HFFc6 (cell line): Measurements from ENCODE around the gene DNAJC5. TPM values are rescaled to one million over a fixed set of nuclear protein-coding genes. Genes with fewer than 3 reads are reported as not detected.
"Not testable (repeated sequence)": the region's sequence is repeated elsewhere in the genome, so short reads cannot be mapped to it uniquely, and the experiment has no call there.

Experiments
- DNase-seq: peaks from one replicate; pipeline ENCODE4 v3.0.0-alpha.2; 2018
- H3K27ac Mint-ChIP-seq: 2 replicates; pipeline ENCODE4 v1.8.0; 2020; ENCODE audit warnings: mild to moderate bottlenecking, mixed read lengths
- H3K27me3 Mint-ChIP-seq: 2 replicates; pipeline ENCODE4 v1.8.0; 2021; ENCODE audit warnings: mild to moderate bottlenecking, moderate library complexity, mixed read lengths; ENCODE audit not compliant: insufficient read depth
- H3K36me3 Mint-ChIP-seq: 2 replicates; pipeline ENCODE4 v1.8.0; 2021; ENCODE audit warnings: low read depth, mixed read lengths
- H3K4me1 Mint-ChIP-seq: 2 replicates; pipeline ENCODE4 v1.8.0; 2020; ENCODE audit warnings: low read depth, mixed read lengths
- H3K4me3 Mint-ChIP-seq: 2 replicates; pipeline ENCODE4 v1.8.0; 2020; ENCODE audit warnings: mild to moderate bottlenecking, moderate library complexity, mixed read lengths
- H3K9me3 Mint-ChIP-seq: 2 replicates; pipeline ENCODE4 v1.8.0; 2020; ENCODE audit warnings: mild to moderate bottlenecking, mixed read lengths
- total RNA-seq, 6 experiments: library from RNA; stranded (reverse); fragmentation: NEBNext Ultra II Directional; extraction: Animal tissue kit (Norgen Biotek cat#: 25700); gene quantifications; 2 replicates in 1 of 6; 3 replicates in 5 of 6; pipeline ENCODE4 v1.2.3, GENCODE V29; 2021
- TF ChIP-seq, protein P1 (sequence below): fragments of 200-600 bp; sonication (generic); IDR thresholded peaks from 2 replicates; pipeline ENCODE4 v1.5.0; 2021; ENCODE audit warnings: antibody characterized with exemption, mild to moderate bottlenecking

Gene DNAJC5
- total RNA-seq, 6 experiments from 2014 or later, result 52.0 to 65.8 (median 56.2) TPM

DNA sequence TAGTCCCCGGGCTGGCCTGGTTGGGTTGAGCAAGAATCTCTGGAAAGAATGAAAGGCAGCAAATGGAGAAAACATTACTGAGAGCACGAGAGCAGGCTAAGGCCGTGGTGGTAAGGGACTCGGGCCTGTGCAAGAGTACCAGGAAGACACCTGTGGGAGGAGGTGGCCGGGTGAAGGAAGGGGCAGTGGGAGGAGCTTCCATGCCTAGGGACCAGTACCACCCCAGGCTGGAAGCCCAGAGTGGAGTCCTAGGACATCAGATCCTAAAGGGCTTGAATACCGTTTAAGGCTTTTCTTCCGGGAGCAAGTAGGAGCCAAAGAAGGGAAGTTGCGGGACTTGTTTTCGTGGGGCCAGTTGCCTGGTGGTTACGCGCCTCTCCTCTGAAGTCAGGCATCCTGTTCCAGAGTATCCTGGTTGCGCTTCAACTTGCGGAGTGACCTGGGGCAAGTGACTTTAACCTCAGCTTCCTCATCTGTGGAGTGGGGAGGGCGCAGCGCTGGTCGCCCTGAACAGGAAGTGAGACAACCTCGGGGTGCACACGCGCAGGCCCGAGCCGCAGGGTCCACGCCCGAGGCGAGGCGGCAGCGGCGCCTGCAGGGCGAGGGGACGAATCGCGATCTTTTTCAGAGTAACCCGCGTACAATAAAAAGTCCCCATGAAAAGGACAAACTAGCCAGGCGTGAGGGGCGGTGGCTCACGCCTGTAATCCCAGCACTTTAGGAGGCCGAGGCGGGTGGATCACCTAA, 31.0 kb upstream of the DNAJC5 start:
- Mint-ChIP-seq H3K27ac (peak overlapping the region; percentile 99), H3K4me1 (peaks cover 28% of the 10 kb centered on the region), H3K36me3 (peaks cover 30% of the 10 kb centered on the region), H3K9me3 (no peaks in the 10 kb centered on the region), H3K4me3 (peak overlapping the region; percentile 97), H3K27me3 (no peaks in the 10 kb centered on the region)
- TF ChIP-seq, protein P1, sequence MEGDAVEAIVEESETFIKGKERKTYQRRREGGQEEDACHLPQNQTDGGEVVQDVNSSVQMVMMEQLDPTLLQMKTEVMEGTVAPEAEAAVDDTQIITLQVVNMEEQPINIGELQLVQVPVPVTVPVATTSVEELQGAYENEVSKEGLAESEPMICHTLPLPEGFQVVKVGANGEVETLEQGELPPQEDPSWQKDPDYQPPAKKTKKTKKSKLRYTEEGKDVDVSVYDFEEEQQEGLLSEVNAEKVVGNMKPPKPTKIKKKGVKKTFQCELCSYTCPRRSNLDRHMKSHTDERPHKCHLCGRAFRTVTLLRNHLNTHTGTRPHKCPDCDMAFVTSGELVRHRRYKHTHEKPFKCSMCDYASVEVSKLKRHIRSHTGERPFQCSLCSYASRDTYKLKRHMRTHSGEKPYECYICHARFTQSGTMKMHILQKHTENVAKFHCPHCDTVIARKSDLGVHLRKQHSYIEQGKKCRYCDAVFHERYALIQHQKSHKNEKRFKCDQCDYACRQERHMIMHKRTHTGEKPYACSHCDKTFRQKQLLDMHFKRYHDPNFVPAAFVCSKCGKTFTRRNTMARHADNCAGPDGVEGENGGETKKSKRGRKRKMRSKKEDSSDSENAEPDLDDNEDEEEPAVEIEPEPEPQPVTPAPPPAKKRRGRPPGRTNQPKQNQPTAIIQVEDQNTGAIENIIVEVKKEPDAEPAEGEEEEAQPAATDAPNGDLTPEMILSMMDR, result peak; percentile 74
- DNase-seq, result peak; percentile 62

- Mint-ChIP-seq H3K27ac (peak overlapping the region; percentile 99), H3K4me3 (peak overlapping the region; percentile 97), H3K36me3 (peaks cover 34% of the 10 kb centered on the region), H3K9me3 (no peaks in the 10 kb centered on the region), H3K4me1 (peaks cover 26% of the 10 kb centered on the region), H3K27me3 (no peaks in the 10 kb centered on the region; the same call in 1 of the 2 replicates)
- DNase-seq, result no peak
- TF ChIP-seq, protein P1, result peak; percentile 28; the same call in 1 of the 2 replicates
Measured at GRCh38 chr20:63864545-63864977, 30.4 kb upstream of the DNAJC5 start.

DNA sequence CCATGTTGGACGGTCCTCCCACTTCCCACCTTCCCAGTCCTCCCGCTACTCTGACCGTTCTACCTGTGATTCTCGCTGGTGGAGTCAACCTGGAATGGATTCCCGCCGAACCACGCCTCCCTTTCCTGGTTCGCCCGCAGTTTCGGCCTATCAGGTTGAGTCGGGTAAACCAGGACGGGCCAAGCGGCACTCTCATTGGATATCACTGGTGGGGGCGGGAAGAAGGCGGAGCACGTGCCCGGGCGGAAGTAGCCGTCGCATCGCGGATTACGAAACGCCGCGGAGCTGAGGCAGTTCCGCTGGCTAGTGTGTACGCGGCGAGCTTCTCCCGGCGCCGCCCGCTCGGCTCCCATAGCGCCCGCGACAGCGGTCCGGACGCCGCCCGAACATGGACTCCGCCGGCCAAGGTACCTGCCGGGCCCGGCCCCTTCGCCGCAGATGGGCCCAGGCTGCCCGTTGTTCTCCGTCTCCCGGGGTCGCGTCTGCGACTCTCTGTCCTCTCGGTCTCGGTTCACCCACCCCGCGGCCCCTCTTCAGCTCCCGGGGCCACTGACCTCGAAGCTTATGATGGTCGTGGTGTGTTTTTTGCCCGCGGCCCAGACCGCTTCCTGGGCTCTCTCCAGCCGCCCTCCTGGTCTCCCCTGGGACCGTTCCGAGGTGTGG, 29.8 kb upstream of the DNAJC5 start, which contains the start of gene TPD52L2:
TPD52L2 (plus strand) TSS at position 293 of the 663 bp plus-strand sequence; CDS start at position 389, 96 bp downstream.
- Mint-ChIP-seq H3K4me3 (peak within 1 kb of the TSS; percentile 97), H3K36me3 (peaks cover 35% of the 10 kb centered on the region), H3K4me1 (peaks cover 26% of the 10 kb centered on the region), H3K27me3 (no peaks in the 10 kb centered on the region; the same call in 1 of the 2 replicates), H3K9me3 (no peaks in the 10 kb centered on the region), H3K27ac (peak within 1 kb of the TSS; percentile 99)
- TF ChIP-seq, protein P1, result no peak
- peak; percentile 98 for DNase-seq

DNA sequence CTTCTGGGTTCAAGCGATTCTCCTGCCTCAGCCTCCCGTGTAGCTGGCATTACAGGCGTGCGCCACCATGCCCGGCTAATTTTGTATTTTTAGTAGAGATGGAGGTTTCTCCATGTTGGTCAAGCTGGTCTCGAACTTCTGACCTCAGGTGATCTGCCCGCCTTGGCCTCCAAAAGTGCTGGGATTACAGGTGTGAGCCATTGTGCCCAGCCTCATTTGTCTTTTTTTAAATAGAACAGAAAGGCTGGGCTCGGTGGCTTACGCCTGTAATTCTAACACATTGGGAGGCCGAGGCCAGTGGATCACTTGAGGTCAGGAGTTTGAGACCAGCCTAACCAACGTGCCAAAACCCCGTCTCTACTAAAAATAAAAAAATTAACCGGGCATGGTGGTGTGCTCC, 27.9 kb upstream of the DNAJC5 start:
- peaks cover 29% of the 10 kb centered on the region for H3K4me1 Mint-ChIP-seq
- peak overlapping the region; percentile 97 for H3K4me3 Mint-ChIP-seq
- not testable (repeated sequence) for H3K9me3 Mint-ChIP-seq, DNase-seq, H3K27ac Mint-ChIP-seq, H3K27me3 Mint-ChIP-seq
- peaks cover 30% of the 10 kb centered on the region for H3K36me3 Mint-ChIP-seq

GRCh38 chr20:63868264-63868663, 26.7 kb upstream of the DNAJC5 start:
- no peak for DNase-seq
- Mint-ChIP-seq H3K27ac (peak overlapping the region; percentile 51; the same call in 1 of the 2 replicates), H3K27me3 (peaks cover 3% of the 10 kb centered on the region), H3K4me1 (peaks cover 35% of the 10 kb centered on the region), H3K36me3 (peaks cover 39% of the 10 kb centered on the region), H3K4me3 (no peak overlapping the region; the same call in 1 of the 2 replicates), H3K9me3 (no peaks in the 10 kb centered on the region)
- TF ChIP-seq, protein P1, result no peak
